H1 (cell line): ENCODE results near the gene SHISAL1. TPM values are rescaled to one million over a fixed set of nuclear protein-coding genes. Genes with fewer than 3 reads are reported as not detected.

Source experiments
- CTCF ChIA-PET: fragments of 300-600 bp; sonication (Branson Sonifier 250); formaldehyde crosslinking; loops from one replicate; lab custom pipeline; 2021; ENCODE audit not compliant: partially characterized antibody; lab: Charles Lee
- POLR2A ChIA-PET: fragments of 300-600 bp; sonication (Branson Sonifier 250); formaldehyde crosslinking; loops from one replicate; lab custom pipeline; 2021; ENCODE audit warnings: inconsistent platforms; ENCODE audit not compliant: partially characterized antibody; lab: Charles Lee
- DNase-seq, 2 experiments: peaks; one replicate each; pipeline versions ENCODE4 v3.0.0 to v3.0.0-alpha.2; 2010 to 2022; ENCODE audit warnings: low spot score in 2 of 2, low read depth in 1 of 2, mixed read lengths in 1 of 2
- FAIRE-seq: peaks from 2 replicates; lab custom pipeline; 2011; peaks lifted over from hg19 to GRCh38; lab: Jason Lieb, UNC
- H2AFZ ChIP-seq: 2 replicates; pipeline ENCODE4 v1.8.1; 2012; ENCODE audit warnings: low read length, inconsistent platforms
- H2AK5ac ChIP-seq: 2 replicates; pipeline ENCODE4 v1.6.1; 2013; ENCODE audit warnings: low read depth, low read length
- H2BK120ac ChIP-seq: replicated peaks from 2 replicates; pipeline ENCODE3; 2013; ENCODE audit warnings: low read depth, low read length, inconsistent platforms
- H2BK12ac ChIP-seq: 2 replicates; pipeline ENCODE4 v1.6.1; 2013; ENCODE audit warnings: low read depth, low read length
- H2BK15ac ChIP-seq: 2 replicates; pipeline ENCODE4 v1.6.1; 2013; ENCODE audit warnings: low read length
- H2BK20ac ChIP-seq: 2 replicates; pipeline ENCODE4 v1.6.1; 2013; ENCODE audit warnings: low read length
- H2BK5ac ChIP-seq: 2 replicates; pipeline ENCODE4 v1.6.1; 2013; ENCODE audit warnings: low read depth, low read length
- H3K14ac ChIP-seq: 2 replicates; pipeline ENCODE4 v1.6.1; 2013; ENCODE audit warnings: inconsistent platforms; ENCODE audit not compliant: insufficient read length
- H3K18ac ChIP-seq: 2 replicates; pipeline ENCODE4 v1.6.1; 2013; ENCODE audit warnings: low read length; ENCODE audit errors: extremely low read depth
- H3K23ac ChIP-seq: 2 replicates; pipeline ENCODE4 v1.6.1; 2013; ENCODE audit warnings: inconsistent platforms; ENCODE audit not compliant: insufficient read length
- H3K23me2 ChIP-seq: 2 replicates; pipeline ENCODE4 v1.6.1; 2013; ENCODE audit warnings: low read depth, low read length
- H3K27ac ChIP-seq: 2 replicates; pipeline ENCODE4 v1.6.1; 2011; ENCODE audit warnings: low read depth, low read length, inconsistent platforms
- H3K27me3 ChIP-seq, 4 experiments: replicated peaks in 1 of 4; 1 replicate in 1 of 4; 2 replicates in 3 of 4; pipeline versions ENCODE4 v1.6.1 to v1.8.1; 2011 to 2013; ENCODE audit warnings: low read length in 3 of 4, mild to moderate bottlenecking in 3 of 4, inconsistent platforms in 2 of 4, mixed read lengths in 2 of 4, moderate library complexity in 1 of 4; ENCODE audit not compliant: control insufficient read depth in 3 of 4, insufficient read depth in 3 of 4; ENCODE audit errors: extremely low read depth in 1 of 4
- H3K36me3 ChIP-seq, 4 experiments: 2 replicates each; pipeline versions ENCODE4 v1.6.1 to v1.8.1; 2011 to 2013; ENCODE audit warnings: mild to moderate bottlenecking in 4 of 4, low read length in 3 of 4, moderate library complexity in 2 of 4, control low read depth in 1 of 4, inconsistent platforms in 1 of 4; ENCODE audit not compliant: insufficient read depth in 4 of 4, control insufficient read depth in 2 of 4
- H3K4ac ChIP-seq: replicated peaks from 2 replicates; pipeline ENCODE3; 2013; ENCODE audit warnings: low read length, low read depth, mixed read lengths, inconsistent platforms; ENCODE audit not compliant: insufficient read length
- H3K4me1 ChIP-seq, 4 experiments: replicated peaks in 1 of 4; 1 replicate in 1 of 4; 2 replicates in 3 of 4; pipeline versions ENCODE4 v1.6.1 to v1.8.1; 2011 to 2013; ENCODE audit warnings: low read length in 3 of 4, inconsistent platforms in 2 of 4, mixed read lengths in 1 of 4; ENCODE audit not compliant: insufficient read depth in 4 of 4, control insufficient read depth in 3 of 4
- H3K4me2 ChIP-seq, 2 experiments: 2 replicates each; pipeline versions ENCODE4 v1.6.1 to v1.8.1; 2011 to 2013; ENCODE audit warnings: low read depth in 2 of 2, low read length in 2 of 2, control low read depth in 1 of 2, inconsistent platforms in 1 of 2, mild to moderate bottlenecking in 1 of 2; ENCODE audit not compliant: insufficient read depth in 1 of 2
- H3K4me3 ChIP-seq, 4 experiments: fragments of 200-600, 300-600 bp in 1 of 4; sonication (generic), shearing (Covaris generic), sonication (Bioruptor Twin) in 1 of 4; 2 replicates each; pipeline versions ENCODE4 v1.5.1 to v1.8.1; 2011 to 2016; ENCODE audit warnings: low read length in 4 of 4, low read depth in 3 of 4, control low read depth in 2 of 4, inconsistent platforms in 2 of 4, mild to moderate bottlenecking in 2 of 4, mixed read lengths in 1 of 4, moderate library complexity in 1 of 4; ENCODE audit not compliant: insufficient read depth in 2 of 4; ENCODE audit errors: extremely low read depth in 1 of 4
- H3K56ac ChIP-seq: replicated peaks from 2 replicates; pipeline ENCODE3; 2013; ENCODE audit warnings: low read depth, mild to moderate bottlenecking, mixed read lengths, low read length, inconsistent platforms; ENCODE audit not compliant: insufficient read length
- H3K79me1 ChIP-seq: 2 replicates; pipeline ENCODE4 v1.6.1; 2013; ENCODE audit warnings: low read depth, low read length, control low read depth
- H3K79me2 ChIP-seq, 2 experiments: 2 replicates each; pipeline versions ENCODE4 v1.6.1 to v1.8.1; 2012 to 2013; ENCODE audit warnings: low read length in 2 of 2, mild to moderate bottlenecking in 2 of 2, inconsistent platforms in 1 of 2; ENCODE audit not compliant: insufficient read depth in 2 of 2, control insufficient read depth in 1 of 2
- H3K9ac ChIP-seq, 4 experiments: replicated peaks in 1 of 4; 1 replicate in 1 of 4; 2 replicates in 3 of 4; pipeline versions ENCODE4 v1.6.1 to v1.8.1; 2011 to 2013; ENCODE audit warnings: low read depth in 3 of 4, low read length in 3 of 4, control low read depth in 2 of 4, mild to moderate bottlenecking in 2 of 4, moderate library complexity in 2 of 4, inconsistent platforms in 1 of 4; ENCODE audit errors: extremely low read depth in 1 of 4
- H3K9me3 ChIP-seq, 2 experiments: 2 replicates each; pipeline versions ENCODE4 v1.6.1 to v1.8.1; 2012 to 2013; ENCODE audit warnings: mild to moderate bottlenecking in 2 of 2, moderate library complexity in 2 of 2, control low read depth in 1 of 2, inconsistent platforms in 1 of 2, low read depth in 1 of 2, low read length in 1 of 2, mixed read lengths in 1 of 2; ENCODE audit not compliant: insufficient read depth in 2 of 2
- H4K20me1 ChIP-seq, 2 experiments: replicated peaks in 1 of 2; 2 replicates each; pipeline versions ENCODE3 to v1.8.1; 2011 to 2013; ENCODE audit warnings: inconsistent platforms in 2 of 2, low read length in 2 of 2, mild to moderate bottlenecking in 1 of 2; ENCODE audit not compliant: insufficient read depth in 2 of 2, control insufficient read depth in 1 of 2
- H4K5ac ChIP-seq: 2 replicates; pipeline ENCODE4 v1.6.1; 2013; ENCODE audit warnings: low read length, low read depth, mixed read lengths, inconsistent platforms; ENCODE audit not compliant: insufficient read length
- H4K8ac ChIP-seq: 2 replicates; pipeline ENCODE4 v1.8.0; 2013; ENCODE audit warnings: mild to moderate bottlenecking, moderate library complexity, low read length, inconsistent platforms; ENCODE audit not compliant: insufficient read depth; ENCODE audit errors: extremely low read depth
- H4K91ac ChIP-seq: replicated peaks from 2 replicates; pipeline ENCODE3; 2013; ENCODE audit warnings: low read length, mixed read lengths, inconsistent platforms; ENCODE audit not compliant: insufficient read length
- POLR2AphosphoS5 ChIP-seq: IDR thresholded peaks from 2 replicates; pipeline ENCODE4 v1.6.1; 2011; ENCODE audit warnings: low read depth, low read length
- WGBS, 2 experiments: shearing (Covaris generic) in 1 of 2; methylation state at CpG; one replicate each; pipeline versions ENCODE4 v1.1.6 to v1.1.7; 2013 to 2015; ENCODE audit warnings: low lambda C conversion rate in 2 of 2, mixed read lengths in 2 of 2, inconsistent platforms in 1 of 2, low coverage in 1 of 2, missing lambda C conversion rate in 1 of 2; ENCODE audit not compliant: insufficient replicate concordance in 2 of 2, insufficient coverage in 1 of 2, insufficient read length in 1 of 2; ENCODE audit errors: extremely low coverage in 1 of 2, missing lambda C conversion rate in 1 of 2; 5-methylcytosine and 5-hydroxymethylcytosine counted together
- polyA plus RNA-seq, 7 experiments: library from polyadenylated mRNA; depleted of rRNA in 3 of 7; stranded (reverse) in 5 of 7; unstranded in 2 of 7; fragments of >200 nt in 5 of 7; fragments of 200-250 nt in 2 of 7; gene quantifications; 1 replicate in 5 of 7; 2 replicates in 1 of 7; 4 replicates in 1 of 7; pipeline versions ENCODE4 v1.2.1 to v1.2.3, GENCODE V29; 2011 to 2013; ENCODE audit warnings: missing spikeins in 2 of 7, mixed read lengths in 2 of 7
- total RNA-seq: library from RNA; stranded (reverse); fragmentation: NEBNext Ultra II Directional; extraction: Animal tissue kit (Norgen Biotek cat#: 25700); gene quantifications from 2 replicates; pipeline ENCODE4 v1.2.1, GENCODE V29; 2021

Gene SHISAL1
- total and polyA plus RNA-seq, 2 of the 8 experiments (the other 6 are each of a cell fraction or from before 2014, with no cell fraction given) = 3.7 to 5.8 TPM

DNA sequence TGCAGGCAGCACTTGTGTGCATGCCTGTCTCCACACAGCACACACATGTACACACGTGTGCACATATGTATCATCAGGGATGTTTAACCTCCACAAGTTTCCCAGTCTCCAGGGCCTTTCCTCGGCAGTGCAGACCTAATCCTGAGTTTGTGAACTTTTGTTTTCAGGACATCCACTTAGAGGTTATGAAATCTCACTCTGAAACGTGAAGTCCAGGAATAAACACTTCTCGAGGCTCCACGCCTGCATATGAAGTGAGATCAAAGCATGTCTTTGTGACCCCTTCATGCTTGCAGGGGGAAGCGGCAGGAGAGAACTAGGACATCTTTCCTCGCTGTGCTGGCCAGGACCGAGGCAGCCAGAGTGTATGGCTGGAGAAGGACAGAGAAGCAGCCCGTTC, 3.1 kb downstream of the SHISAL1 start:
- Histone ChIP-seq H2BK12ac (no peak overlapping the region), H3K4me1 (no peaks in the 10 kb centered on the region; a peak in 1 of 7 replicates), H4K91ac (no peak overlapping the region), H4K8ac (no peak overlapping the region), H3K79me2 (no peaks in the 10 kb centered on the region), H2BK5ac (no peak overlapping the region), H3K79me1 (no peaks in the 10 kb centered on the region), H3K4me3 (no peak overlapping the region), H4K5ac (no peak overlapping the region), H3K9ac (no peak overlapping the region), H3K4ac (no peak overlapping the region), H4K20me1 (no peaks in the 10 kb centered on the region), H3K23ac (no peak overlapping the region), H3K4me2 (no peak overlapping the region), H3K27me3 (no peaks in the 10 kb centered on the region), H2BK15ac (no peak overlapping the region), H2BK20ac (no peak overlapping the region), H3K56ac (no peak overlapping the region), H3K23me2 (no peaks in the 10 kb centered on the region), H3K18ac (no peak overlapping the region), H3K14ac (no peak overlapping the region), H3K9me3 (no peaks in the 10 kb centered on the region), H3K27ac (no peak overlapping the region), H2BK120ac (no peak overlapping the region), H2AK5ac (no peak overlapping the region), H3K36me3 (no peaks in the 10 kb centered on the region), H2AFZ (no peak overlapping the region)
- TF ChIP-seq POLR2AphosphoS5 = no peak
- FAIRE-seq = no peak
- POLR2A ChIA-PET = no interaction called here
- 85% methylated on average over 9 of the region's 9 CpGs; no CpG with 5 or more reads in 1 of the 2 experiments for WGBS, 2 experiments
- CTCF ChIA-PET = interaction anchor here (0.8 to 0.9 kb wide), 3 partner anchors 25 to 364 kb away, joined by 3 to 4 read pairs (median 3); no protein-coding TSS in a partner anchor
- DNase-seq = no peak
